Islet precursor cell (in vitro differentiated cells): ENCODE measurements around the gene STYXL1.
"Not testable (repeated sequence)": the region's sequence is repeated elsewhere in the genome, so short reads cannot be mapped to it uniquely, and the experiment has no call there.

Source experiments
- DNase-seq: peaks from one replicate; pipeline ENCODE4 v3.0.0-alpha.2; 2018

Gene STYXL1

GRCh38 chr7:76023002-76023401 is 24.8 kb downstream of the STYXL1 start:
- DNase-seq = no peak

- no peak for DNase-seq
Observed at GRCh38 chr7:76022026-76022780, 25.6 kb downstream of the STYXL1 start.

GRCh38 chr7:76020031-76020714 is 27.6 kb downstream of the STYXL1 start:
- peak; percentile 75 for DNase-seq

- not testable (repeated sequence) for DNase-seq
Observed at GRCh38 chr7:76018520-76018919, 29.3 kb downstream of the STYXL1 start.

GRCh38 chr7:76016191-76016947 is 31.4 kb downstream of the STYXL1 start:
- no peak for DNase-seq

- no peak for DNase-seq
Observed at GRCh38 chr7:76011442-76011861, 36.3 kb downstream of the STYXL1 start.

- no peak for DNase-seq
Observed at GRCh38 chr7:76009672-76010600, 37.9 kb downstream of the STYXL1 start.

GRCh38 chr7:76008156-76008687 is 39.6 kb downstream of the STYXL1 start:
- DNase-seq = no peak

GRCh38 chr7:76005004-76005403 is 42.8 kb downstream of the STYXL1 start:
- DNase-seq = not testable (repeated sequence)

GRCh38 chr7:76003351-76003750 is 44.4 kb downstream of the STYXL1 start:
- no peak for DNase-seq

- no peak for DNase-seq
Observed at GRCh38 chr7:76002822-76003221, 45.0 kb downstream of the STYXL1 start.

GRCh38 chr7:76002139-76002538 is 45.7 kb downstream of the STYXL1 start:
- DNase-seq = no peak

GRCh38 chr7:76000566-76000965 is 47.2 kb downstream of the STYXL1 start:
- no peak for DNase-seq

- DNase-seq = no peak
Observed at GRCh38 chr7:75998038-75998437, 49.8 kb downstream of the STYXL1 start.

GRCh38 chr7:75996476-75996875 is 51.3 kb downstream of the STYXL1 start:
- DNase-seq = no peak

GRCh38 chr7:75995996-75996395 is 51.8 kb downstream of the STYXL1 start:
- DNase-seq = no peak

- DNase-seq = no peak
Observed at GRCh38 chr7:75995052-75995471, 52.7 kb downstream of the STYXL1 start.

GRCh38 chr7:75994388-75995051 is 53.3 kb downstream of the STYXL1 start, which contains the start of gene TMEM120A:
Gene TMEM120A, minus strand, starts transcription at chr7:75994595. Its CDS starts 25 bp downstream, at chr7:75994570.
- peak; percentile 98 for DNase-seq

GRCh38 chr7:75993689-75994387 is 54.0 kb downstream of the STYXL1 start:
- DNase-seq = peak; percentile 92

- no peak for DNase-seq
Observed at GRCh38 chr7:75992083-75992755, 55.6 kb downstream of the STYXL1 start.
